HepG2 (cell line): ENCODE results near the gene ETFA. TPM values are rescaled to one million over a fixed set of nuclear protein-coding genes. Genes with fewer than 3 reads are reported as not detected.

ENCODE experiments used
- ETV6 ChIP-seq: sonication (generic); formaldehyde crosslinking; conservative IDR thresholded peaks from 2 replicates; pipeline ENCODE4 v1.4.0; 2020; ENCODE audit warnings: missing genetic modification reagents
- HMG20B ChIP-seq: conservative IDR thresholded peaks from 2 replicates; pipeline ENCODE4 v1.6.1; 2016; ENCODE audit warnings: missing genetic modification reagents, missing compliant biosample characterization
- SOX6 ChIP-seq, 2 experiments: fragments of 450-650 bp in 1 of 2; sonication (generic) in 1 of 2; formaldehyde crosslinking in 1 of 2; IDR thresholded peaks; 2 replicates each; pipeline versions ENCODE4 v1.4.0 to v1.6.1; 2017 to 2020; ENCODE audit warnings: antibody characterized with exemption in 1 of 2, mild to moderate bottlenecking in 1 of 2, missing genetic modification reagents in 1 of 2
- THAP11 ChIP-seq: IDR thresholded peaks from 2 replicates; pipeline ENCODE4 v1.6.1; 2016; ENCODE audit warnings: missing biosample characterization, missing genetic modification reagents
- polyA plus RNA-seq, 8 experiments: library from polyadenylated mRNA; depleted of rRNA in 3 of 8; stranded (reverse) in 7 of 8; unstranded in 1 of 8; fragments of >200 nt; fragmentation: Illumina TruSeq in 4 of 8; extraction: Trizol in 4 of 8; gene quantifications; 2 replicates each; pipeline versions ENCODE4 v1.2.1 to v1.2.3, GENCODE V29; 2011 to 2016; ENCODE audit warnings: low read depth in 4 of 8, missing spikeins in 1 of 8, mixed read lengths in 1 of 8; ENCODE audit not compliant: insufficient read depth in 1 of 8
- total RNA-seq, 5 experiments: library from RNA; depleted of rRNA; stranded (reverse); fragments of >200 nt; fragmentation: Illumina TruSeq; extraction: Trizol; gene quantifications; 2 replicates each; pipeline ENCODE4 v1.2.3, GENCODE V29; 2016; ENCODE audit warnings: low read depth in 1 of 5
- TF ChIP-seq, protein P1 (sequence below): sonication (generic); formaldehyde crosslinking; IDR thresholded peaks from 2 replicates; pipeline ENCODE4 v1.4.0; 2020; ENCODE audit warnings: missing genetic modification reagents
- TF ChIP-seq, protein P2 (sequence below): sonication (generic); formaldehyde crosslinking; IDR thresholded peaks from 2 replicates; pipeline ENCODE4 v1.4.0; 2020; ENCODE audit warnings: missing genetic modification reagents
- TF ChIP-seq, protein P3 (sequence below): sonication (generic); formaldehyde crosslinking; IDR thresholded peaks from 2 replicates; pipeline ENCODE4 v1.4.0; 2020; ENCODE audit warnings: missing genetic modification reagents, borderline replicate concordance
- TF ChIP-seq, protein P4 (sequence below): sonication (generic); formaldehyde crosslinking; IDR thresholded peaks from 2 replicates; pipeline ENCODE4 v1.8.1; 2023; ENCODE audit warnings: mild to moderate bottlenecking, missing genetic modification reagents
- TF ChIP-seq, protein P5 (sequence below): sonication (generic); formaldehyde crosslinking; IDR thresholded peaks from 2 replicates; pipeline ENCODE4 v1.5.1; 2020; ENCODE audit warnings: mild to moderate bottlenecking, missing genetic modification reagents, moderate library complexity
- TF ChIP-seq, protein P6 (sequence below): sonication (generic); formaldehyde crosslinking; IDR thresholded peaks from 2 replicates; pipeline ENCODE4 v1.4.0; 2020; ENCODE audit warnings: missing genetic modification reagents

Gene ETFA
- total and polyA plus RNA-seq, 2 of the 13 experiments (the other 11 are each of a cell fraction or from before 2014, with no cell fraction given), result 291 to 396 TPM

DNA sequence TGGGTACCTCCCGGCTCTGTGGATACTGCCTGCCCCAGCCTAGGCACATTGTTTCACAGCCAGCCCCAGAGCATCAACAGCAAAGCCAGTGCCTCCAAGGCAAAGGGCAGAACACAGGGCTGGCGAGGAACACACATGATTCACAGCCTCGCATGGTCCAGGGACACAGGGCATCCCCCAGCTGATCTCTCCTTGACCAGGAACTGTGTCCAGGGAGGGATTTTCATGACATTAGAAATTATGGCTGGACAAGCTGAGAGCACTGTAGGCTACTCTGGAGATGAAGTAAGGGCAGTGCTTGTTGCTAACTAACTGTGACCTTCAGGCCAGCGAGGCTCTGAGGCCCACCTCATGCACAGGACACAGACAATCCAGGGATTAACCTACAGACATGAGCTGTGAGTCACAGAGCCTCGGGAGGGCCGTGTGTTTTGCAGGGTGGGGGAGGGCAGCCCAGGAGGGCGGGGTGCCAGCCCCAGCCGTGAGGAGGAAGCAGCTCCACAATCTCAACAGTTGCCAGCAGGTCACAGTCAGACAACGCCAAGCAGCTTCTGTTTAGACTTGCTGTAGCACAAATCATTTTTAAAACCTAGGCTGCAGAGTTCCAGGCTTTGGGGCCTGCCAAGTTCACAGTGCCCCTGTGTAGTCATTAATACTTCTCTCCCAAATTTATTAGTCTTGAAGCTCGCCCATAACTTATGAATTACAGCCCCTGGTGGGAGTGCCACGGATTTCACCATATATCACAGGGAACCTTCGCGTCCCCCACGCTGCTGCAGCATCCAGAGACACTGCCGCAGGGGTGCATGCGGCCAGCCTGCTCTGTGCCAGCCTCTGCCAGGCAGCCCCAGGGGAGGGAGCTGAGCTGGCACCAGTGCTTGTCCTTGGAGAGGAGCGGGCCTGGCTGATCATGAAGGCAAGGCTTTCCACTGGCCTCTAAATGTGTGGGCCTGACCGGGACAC lies 114.7 kb downstream of the ETFA start (continued):
- TF ChIP-seq, protein P1, sequence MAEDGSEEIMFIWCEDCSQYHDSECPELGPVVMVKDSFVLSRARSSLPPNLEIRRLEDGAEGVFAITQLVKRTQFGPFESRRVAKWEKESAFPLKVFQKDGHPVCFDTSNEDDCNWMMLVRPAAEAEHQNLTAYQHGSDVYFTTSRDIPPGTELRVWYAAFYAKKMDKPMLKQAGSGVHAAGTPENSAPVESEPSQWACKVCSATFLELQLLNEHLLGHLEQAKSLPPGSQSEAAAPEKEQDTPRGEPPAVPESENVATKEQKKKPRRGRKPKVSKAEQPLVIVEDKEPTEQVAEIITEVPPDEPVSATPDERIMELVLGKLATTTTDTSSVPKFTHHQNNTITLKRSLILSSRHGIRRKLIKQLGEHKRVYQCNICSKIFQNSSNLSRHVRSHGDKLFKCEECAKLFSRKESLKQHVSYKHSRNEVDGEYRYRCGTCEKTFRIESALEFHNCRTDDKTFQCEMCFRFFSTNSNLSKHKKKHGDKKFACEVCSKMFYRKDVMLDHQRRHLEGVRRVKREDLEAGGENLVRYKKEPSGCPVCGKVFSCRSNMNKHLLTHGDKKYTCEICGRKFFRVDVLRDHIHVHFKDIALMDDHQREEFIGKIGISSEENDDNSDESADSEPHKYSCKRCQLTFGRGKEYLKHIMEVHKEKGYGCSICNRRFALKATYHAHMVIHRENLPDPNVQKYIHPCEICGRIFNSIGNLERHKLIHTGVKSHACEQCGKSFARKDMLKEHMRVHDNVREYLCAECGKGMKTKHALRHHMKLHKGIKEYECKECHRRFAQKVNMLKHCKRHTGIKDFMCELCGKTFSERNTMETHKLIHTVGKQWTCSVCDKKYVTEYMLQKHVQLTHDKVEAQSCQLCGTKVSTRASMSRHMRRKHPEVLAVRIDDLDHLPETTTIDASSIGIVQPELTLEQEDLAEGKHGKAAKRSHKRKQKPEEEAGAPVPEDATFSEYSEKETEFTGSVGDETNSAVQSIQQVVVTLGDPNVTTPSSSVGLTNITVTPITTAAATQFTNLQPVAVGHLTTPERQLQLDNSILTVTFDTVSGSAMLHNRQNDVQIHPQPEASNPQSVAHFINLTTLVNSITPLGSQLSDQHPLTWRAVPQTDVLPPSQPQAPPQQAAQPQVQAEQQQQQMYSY (CRISPR knock-in tag), result no peak
- TF ChIP-seq ETV6 (CRISPR knock-in tag) (0 out of 2 replicates have a peak, but pooled peaks have one; percentile 17), HMG20B (CRISPR knock-in tag) (0 out of 2 replicates have a peak, but pooled peaks have one; percentile 34), SOX6 (IDR thresholded peaks at IDR 0.05) (no peak), SOX6 (CRISPR knock-in tag; IDR thresholded peaks at IDR 0.05) (peak; percentile 63), THAP11 (CRISPR knock-in tag) (peak; percentile 70)
- TF ChIP-seq, protein P2, sequence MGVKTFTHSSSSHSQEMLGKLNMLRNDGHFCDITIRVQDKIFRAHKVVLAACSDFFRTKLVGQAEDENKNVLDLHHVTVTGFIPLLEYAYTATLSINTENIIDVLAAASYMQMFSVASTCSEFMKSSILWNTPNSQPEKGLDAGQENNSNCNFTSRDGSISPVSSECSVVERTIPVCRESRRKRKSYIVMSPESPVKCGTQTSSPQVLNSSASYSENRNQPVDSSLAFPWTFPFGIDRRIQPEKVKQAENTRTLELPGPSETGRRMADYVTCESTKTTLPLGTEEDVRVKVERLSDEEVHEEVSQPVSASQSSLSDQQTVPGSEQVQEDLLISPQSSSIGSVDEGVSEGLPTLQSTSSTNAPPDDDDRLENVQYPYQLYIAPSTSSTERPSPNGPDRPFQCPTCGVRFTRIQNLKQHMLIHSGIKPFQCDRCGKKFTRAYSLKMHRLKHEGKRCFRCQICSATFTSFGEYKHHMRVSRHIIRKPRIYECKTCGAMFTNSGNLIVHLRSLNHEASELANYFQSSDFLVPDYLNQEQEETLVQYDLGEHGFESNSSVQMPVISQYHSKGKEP, result no peak
- TF ChIP-seq, protein P3, sequence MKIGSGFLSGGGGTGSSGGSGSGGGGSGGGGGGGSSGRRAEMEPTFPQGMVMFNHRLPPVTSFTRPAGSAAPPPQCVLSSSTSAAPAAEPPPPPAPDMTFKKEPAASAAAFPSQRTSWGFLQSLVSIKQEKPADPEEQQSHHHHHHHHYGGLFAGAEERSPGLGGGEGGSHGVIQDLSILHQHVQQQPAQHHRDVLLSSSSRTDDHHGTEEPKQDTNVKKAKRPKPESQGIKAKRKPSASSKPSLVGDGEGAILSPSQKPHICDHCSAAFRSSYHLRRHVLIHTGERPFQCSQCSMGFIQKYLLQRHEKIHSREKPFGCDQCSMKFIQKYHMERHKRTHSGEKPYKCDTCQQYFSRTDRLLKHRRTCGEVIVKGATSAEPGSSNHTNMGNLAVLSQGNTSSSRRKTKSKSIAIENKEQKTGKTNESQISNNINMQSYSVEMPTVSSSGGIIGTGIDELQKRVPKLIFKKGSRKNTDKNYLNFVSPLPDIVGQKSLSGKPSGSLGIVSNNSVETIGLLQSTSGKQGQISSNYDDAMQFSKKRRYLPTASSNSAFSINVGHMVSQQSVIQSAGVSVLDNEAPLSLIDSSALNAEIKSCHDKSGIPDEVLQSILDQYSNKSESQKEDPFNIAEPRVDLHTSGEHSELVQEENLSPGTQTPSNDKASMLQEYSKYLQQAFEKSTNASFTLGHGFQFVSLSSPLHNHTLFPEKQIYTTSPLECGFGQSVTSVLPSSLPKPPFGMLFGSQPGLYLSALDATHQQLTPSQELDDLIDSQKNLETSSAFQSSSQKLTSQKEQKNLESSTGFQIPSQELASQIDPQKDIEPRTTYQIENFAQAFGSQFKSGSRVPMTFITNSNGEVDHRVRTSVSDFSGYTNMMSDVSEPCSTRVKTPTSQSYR (CRISPR knock-in tag), result peak; percentile 92
- TF ChIP-seq, protein P4, sequence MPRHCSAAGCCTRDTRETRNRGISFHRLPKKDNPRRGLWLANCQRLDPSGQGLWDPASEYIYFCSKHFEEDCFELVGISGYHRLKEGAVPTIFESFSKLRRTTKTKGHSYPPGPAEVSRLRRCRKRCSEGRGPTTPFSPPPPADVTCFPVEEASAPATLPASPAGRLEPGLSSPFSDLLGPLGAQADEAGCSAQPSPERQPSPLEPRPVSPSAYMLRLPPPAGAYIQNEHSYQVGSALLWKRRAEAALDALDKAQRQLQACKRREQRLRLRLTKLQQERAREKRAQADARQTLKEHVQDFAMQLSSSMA, result no peak
- TF ChIP-seq, protein P5, sequence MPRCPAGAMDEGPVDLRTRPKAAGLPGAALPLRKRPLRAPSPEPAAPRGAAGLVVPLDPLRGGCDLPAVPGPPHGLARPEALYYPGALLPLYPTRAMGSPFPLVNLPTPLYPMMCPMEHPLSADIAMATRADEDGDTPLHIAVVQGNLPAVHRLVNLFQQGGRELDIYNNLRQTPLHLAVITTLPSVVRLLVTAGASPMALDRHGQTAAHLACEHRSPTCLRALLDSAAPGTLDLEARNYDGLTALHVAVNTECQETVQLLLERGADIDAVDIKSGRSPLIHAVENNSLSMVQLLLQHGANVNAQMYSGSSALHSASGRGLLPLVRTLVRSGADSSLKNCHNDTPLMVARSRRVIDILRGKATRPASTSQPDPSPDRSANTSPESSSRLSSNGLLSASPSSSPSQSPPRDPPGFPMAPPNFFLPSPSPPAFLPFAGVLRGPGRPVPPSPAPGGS (CRISPR knock-in tag), result peak; percentile 60; the same call in 1 of the 2 replicates
- TF ChIP-seq, protein P6, sequence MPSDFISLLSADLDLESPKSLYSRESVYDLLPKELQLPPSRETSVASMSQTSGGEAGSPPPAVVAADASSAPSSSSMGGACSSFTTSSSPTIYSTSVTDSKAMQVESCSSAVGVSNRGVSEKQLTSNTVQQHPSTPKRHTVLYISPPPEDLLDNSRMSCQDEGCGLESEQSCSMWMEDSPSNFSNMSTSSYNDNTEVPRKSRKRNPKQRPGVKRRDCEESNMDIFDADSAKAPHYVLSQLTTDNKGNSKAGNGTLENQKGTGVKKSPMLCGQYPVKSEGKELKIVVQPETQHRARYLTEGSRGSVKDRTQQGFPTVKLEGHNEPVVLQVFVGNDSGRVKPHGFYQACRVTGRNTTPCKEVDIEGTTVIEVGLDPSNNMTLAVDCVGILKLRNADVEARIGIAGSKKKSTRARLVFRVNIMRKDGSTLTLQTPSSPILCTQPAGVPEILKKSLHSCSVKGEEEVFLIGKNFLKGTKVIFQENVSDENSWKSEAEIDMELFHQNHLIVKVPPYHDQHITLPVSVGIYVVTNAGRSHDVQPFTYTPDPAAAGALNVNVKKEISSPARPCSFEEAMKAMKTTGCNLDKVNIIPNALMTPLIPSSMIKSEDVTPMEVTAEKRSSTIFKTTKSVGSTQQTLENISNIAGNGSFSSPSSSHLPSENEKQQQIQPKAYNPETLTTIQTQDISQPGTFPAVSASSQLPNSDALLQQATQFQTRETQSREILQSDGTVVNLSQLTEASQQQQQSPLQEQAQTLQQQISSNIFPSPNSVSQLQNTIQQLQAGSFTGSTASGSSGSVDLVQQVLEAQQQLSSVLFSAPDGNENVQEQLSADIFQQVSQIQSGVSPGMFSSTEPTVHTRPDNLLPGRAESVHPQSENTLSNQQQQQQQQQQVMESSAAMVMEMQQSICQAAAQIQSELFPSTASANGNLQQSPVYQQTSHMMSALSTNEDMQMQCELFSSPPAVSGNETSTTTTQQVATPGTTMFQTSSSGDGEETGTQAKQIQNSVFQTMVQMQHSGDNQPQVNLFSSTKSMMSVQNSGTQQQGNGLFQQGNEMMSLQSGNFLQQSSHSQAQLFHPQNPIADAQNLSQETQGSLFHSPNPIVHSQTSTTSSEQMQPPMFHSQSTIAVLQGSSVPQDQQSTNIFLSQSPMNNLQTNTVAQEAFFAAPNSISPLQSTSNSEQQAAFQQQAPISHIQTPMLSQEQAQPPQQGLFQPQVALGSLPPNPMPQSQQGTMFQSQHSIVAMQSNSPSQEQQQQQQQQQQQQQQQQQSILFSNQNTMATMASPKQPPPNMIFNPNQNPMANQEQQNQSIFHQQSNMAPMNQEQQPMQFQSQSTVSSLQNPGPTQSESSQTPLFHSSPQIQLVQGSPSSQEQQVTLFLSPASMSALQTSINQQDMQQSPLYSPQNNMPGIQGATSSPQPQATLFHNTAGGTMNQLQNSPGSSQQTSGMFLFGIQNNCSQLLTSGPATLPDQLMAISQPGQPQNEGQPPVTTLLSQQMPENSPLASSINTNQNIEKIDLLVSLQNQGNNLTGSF (CRISPR knock-in tag), result 0 out of 2 replicates have a peak, but pooled peaks have one; percentile 33
